Subcutaneous abdominal adipose tissue (tissue), 5 donors: ENCODE results near the gene CTDSPL.

ENCODE experiments used
- H3K27ac ChIP-seq: one replicate; pipeline ENCODE4 v1.7.0; 2013; ENCODE audit warnings: low read depth, mild to moderate bottlenecking, inconsistent platforms, low read length, moderate library complexity
- H3K27me3 ChIP-seq, 5 donors: one replicate each; pipeline ENCODE4 v1.7.0; 2013; ENCODE audit warnings: low read length in 5 of 5, inconsistent platforms in 1 of 5; ENCODE audit not compliant: control insufficient read depth in 5 of 5, insufficient read depth in 4 of 5
- H3K36me3 ChIP-seq, 5 donors: one replicate each; pipeline ENCODE4 v1.7.0; 2013; ENCODE audit warnings: low read length in 5 of 5; ENCODE audit not compliant: control insufficient read depth in 5 of 5, insufficient read depth in 5 of 5
- H3K4me1 ChIP-seq, 5 donors: one replicate each; pipeline ENCODE4 v1.7.0; 2013; ENCODE audit warnings: low read length in 5 of 5, mild to moderate bottlenecking in 3 of 5, moderate library complexity in 1 of 5; ENCODE audit not compliant: control insufficient read depth in 5 of 5, insufficient read depth in 5 of 5
- H3K4me3 ChIP-seq, 5 donors: one replicate each; pipeline ENCODE4 v1.7.0; 2013; ENCODE audit warnings: low read length in 5 of 5, low read depth in 1 of 5
- H3K9ac ChIP-seq, 5 donors: one replicate each; pipeline ENCODE4 v1.7.0; 2013; ENCODE audit warnings: low read length in 5 of 5, mild to moderate bottlenecking in 4 of 5, moderate library complexity in 3 of 5
- H3K9me3 ChIP-seq, 5 donors: one replicate each; pipeline ENCODE4 v1.7.0; 2013; ENCODE audit warnings: low read length in 5 of 5; ENCODE audit not compliant: control insufficient read depth in 5 of 5
- donor health status: healthy.
- donor health status: healthy.
- donor health status: healthy.
- donor health status: healthy.
- donor health status: healthy.

Gene CTDSPL

DNA sequence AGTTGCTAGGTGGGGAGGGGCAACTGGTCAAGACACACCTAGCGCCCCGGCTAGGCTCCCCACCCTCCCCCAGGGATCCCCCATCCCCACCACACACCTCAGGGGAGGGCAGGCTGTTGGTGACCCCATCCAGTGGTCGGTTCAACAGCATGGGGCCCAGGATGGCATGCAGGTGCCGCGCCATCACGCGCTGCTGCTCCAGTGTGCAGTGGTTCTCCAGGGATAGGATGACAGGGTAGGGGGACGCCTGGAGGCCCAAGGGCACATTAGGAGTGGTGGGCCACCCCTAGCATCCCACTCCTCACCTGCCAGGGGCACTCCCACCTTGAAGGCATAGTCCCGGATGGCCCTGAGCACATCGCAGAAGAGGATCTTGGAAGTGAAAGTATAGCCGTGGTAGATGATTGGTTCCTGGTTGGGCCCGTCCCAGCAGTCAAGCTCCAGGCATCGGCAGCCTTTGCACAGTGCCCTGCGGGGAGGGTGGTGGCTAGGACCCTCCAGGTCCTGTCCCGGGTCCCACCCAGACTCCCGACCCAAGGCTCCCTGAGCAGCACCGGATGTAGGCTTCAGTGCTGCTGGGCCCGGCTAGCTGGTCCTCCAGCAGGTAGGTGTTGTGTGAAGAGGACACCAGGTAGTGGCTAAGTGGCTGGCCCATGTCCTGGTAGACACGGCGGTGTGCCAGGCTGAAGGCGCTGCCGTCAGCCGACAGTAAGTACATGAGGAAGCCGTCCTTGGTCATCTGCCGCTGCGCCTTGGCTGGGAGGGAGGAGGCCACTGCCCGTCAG is 148.3 kb downstream of the CTDSPL start:
- Histone ChIP-seq H3K27me3 (no peaks in the 10 kb centered on the region), H3K9me3 (no peaks in the 10 kb centered on the region), H3K27ac (no peak overlapping the region), H3K4me1 (peaks cover 0 to 5% (median 0%) of the 10 kb centered on the region in 5 donors), H3K9ac (no peak overlapping the region), H3K36me3 (peaks cover 6 to 76% (median 61%) of the 10 kb centered on the region in 5 donors), H3K4me3 (no peak overlapping the region)

DNA sequence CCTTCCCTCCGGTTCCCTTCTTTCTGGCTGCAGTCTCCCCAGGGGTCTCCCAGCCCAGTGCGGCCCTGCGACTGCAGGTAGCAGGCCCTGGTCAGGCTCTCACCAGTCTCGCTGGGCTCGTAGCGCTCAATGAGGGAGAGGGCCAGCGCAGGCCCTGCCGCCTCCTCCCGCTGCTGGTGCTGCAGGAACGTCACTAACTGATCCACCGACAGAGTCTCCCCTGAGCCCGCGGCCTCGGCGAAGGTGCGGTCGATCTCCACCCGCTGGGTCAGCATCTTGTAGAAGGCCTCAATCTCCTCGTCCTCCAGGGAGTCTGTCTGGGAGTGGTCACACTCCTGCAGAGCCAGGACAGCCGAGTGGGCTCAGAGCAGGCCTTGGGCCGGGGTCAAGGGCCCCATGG is 149.4 kb downstream of the CTDSPL start:
- H3K9ac ChIP-seq, result no peak overlapping the region
- H3K9me3 ChIP-seq, result peaks cover 0 to 6% (median 2%) of the 10 kb centered on the region in 5 donors
- no peaks in the 10 kb centered on the region for H3K27me3 ChIP-seq
- H3K4me1 ChIP-seq, result no peaks in the 10 kb centered on the region
- H3K36me3 ChIP-seq, result peaks cover 10 to 81% (median 67%) of the 10 kb centered on the region in 5 donors
- no peak overlapping the region for H3K4me3 ChIP-seq
- no peak overlapping the region for H3K27ac ChIP-seq

DNA sequence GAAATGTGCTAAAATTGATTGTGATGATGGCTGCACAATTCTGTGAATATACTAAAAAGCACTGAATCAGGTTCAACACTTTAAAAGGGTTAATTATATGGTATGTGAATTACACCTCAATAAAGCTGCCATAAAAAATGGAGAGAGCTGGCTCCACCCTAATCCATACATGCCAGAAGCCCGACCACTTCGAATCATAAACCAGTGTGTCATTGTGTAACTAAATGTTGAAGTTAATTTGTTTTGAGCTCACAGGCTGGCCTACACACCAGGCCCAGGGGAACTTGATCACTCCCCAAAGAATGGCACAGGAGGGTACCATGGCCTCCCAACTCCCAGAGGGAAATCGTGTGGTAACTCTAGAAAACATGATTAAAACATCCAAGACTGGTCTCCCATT is 153.8 kb downstream of the CTDSPL start:
- Histone ChIP-seq H3K36me3 (peaks cover 10 to 79% (median 67%) of the 10 kb centered on the region in 5 donors), H3K4me3 (no peak overlapping the region), H3K27me3 (no peaks in the 10 kb centered on the region), H3K27ac (no peak overlapping the region), H3K4me1 (no peaks in the 10 kb centered on the region), H3K9me3 (peaks cover 0 to 14% (median 8%) of the 10 kb centered on the region in 5 donors), H3K9ac (no peak overlapping the region)

DNA sequence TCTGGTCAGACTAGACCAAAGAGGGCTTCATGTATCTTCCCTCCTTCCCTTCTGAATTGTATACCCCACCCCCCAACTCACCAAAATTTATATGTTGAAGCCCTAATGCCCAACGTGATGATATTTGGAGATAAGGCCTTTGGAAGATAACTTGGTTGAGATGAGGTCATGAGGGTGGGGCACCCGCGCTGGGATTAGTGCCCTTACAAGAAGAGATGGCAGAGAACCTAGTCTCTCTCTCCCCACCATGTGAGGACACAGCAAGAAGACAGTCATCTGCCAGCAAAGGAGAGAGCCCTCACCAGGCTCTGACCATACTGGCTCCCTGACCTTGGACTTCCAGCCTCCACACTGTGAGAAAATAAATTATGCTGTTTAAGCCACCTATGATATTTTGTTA is 154.3 kb downstream of the CTDSPL start:
- peaks cover 10 to 74% (median 65%) of the 10 kb centered on the region in 5 donors for H3K36me3 ChIP-seq

DNA sequence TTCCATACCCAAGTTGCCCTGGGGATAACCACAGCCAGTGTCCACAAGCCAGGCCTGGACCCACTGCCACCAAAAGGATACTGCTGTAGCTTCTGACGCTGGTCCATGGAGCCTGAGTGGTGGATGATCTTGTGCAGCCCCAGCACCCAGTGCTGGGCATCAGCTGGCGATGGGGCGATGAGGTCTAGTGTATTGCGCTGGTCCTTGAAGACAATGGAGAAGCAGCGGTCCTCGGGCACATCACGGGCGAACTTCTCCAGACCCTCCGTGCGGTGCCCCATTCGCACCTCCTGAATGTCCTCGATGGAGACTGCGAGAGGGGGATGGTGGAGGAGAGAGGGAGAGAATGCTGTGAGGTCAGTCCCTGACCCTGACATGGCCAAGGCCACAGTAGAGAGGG is 154.7 kb downstream of the CTDSPL start:
- Histone ChIP-seq H3K27ac (no peak overlapping the region), H3K4me3 (no peak overlapping the region), H3K4me1 (no peaks in the 10 kb centered on the region), H3K36me3 (peaks cover 10 to 70% (median 61%) of the 10 kb centered on the region in 5 donors), H3K9me3 (peaks cover 0 to 14% (median 8%) of the 10 kb centered on the region in 5 donors), H3K27me3 (no peaks in the 10 kb centered on the region), H3K9ac (no peak overlapping the region)

More for the DNA sequence above, 154.3 kb downstream of the CTDSPL start:
- Histone ChIP-seq H3K27ac (no peak overlapping the region), H3K4me1 (no peaks in the 10 kb centered on the region), H3K4me3 (no peak overlapping the region), H3K9me3 (peaks cover 0 to 14% (median 8%) of the 10 kb centered on the region in 5 donors), H3K27me3 (no peaks in the 10 kb centered on the region), H3K9ac (no peak overlapping the region)

DNA sequence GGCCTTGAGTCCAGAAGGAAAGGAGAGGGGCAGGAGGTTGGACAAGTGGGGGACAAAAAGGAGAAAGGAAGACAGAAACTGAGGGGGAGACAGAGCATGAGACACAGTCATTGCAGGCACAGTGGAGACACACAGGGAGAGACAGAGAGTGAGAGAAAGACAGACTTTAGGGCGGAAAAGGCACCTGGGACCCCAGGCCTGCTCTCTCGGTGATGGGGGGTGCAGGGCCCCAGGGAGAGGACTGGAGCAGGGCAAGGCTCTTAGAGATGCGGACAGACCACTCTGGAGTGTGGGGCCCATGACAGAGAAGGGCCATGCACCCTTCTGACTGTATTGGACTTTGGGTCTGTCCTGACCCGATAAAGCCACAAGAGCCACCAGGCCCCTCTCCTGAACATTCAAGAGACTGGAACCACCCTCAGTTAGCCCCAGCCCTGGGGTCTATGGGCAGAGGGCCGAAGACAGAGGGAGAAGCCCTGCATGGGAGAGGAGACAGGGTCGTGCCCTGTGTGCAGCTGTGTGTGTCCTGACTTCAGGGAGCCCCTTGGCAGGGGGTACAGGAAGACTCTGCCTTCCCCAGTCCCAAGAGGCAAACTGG is 155.3 kb downstream of the CTDSPL start:
- H3K27me3 ChIP-seq, result no peaks in the 10 kb centered on the region
- H3K27ac ChIP-seq, result no peak overlapping the region
- H3K36me3 ChIP-seq, result peaks cover 10 to 67% (median 59%) of the 10 kb centered on the region in 5 donors

DNA sequence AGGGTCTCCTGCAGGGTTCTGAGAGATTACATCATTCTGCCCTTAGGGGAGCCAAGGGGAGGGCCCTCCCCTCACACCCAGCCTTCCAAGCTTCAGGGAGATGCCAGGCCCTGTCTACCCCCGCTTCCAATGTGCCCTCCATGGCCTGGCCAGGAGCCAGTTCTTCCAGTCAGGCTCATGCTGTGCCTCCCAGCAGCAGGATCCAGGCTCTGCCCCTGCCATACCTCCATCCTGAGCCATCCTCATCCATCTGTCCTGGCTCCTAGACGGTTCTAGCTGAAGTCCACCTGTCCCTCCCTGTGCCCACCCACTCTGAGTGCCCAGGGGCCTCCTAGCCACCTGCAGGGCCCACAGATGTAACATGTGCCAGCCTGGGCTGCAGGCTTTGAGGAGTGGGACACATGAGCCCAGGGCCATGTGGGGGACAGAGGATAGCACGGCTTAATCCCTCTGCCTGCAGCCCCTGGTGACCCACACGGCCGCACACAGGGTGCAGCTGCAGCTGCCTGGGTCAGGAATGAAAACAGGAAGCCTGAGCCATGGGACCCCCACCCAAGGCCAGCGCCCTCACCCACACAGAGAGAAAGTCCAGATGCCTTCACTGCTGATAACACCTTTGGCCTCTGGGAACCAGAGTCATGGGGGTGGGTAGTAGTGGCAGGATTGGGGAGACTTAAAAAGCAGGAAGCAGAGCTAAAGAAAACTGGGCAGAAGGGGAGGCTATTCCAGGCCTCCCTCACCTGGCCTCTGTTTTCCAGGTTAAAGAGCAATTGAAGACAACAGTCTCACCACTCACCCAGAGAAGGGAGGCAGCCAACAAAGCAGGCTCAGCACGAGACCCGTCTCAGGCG is 156.0 kb downstream of the CTDSPL start:
- H3K4me3 ChIP-seq, result no peak overlapping the region
- peaks cover 0 to 9% (median 1%) of the 10 kb centered on the region in 5 donors for H3K4me1 ChIP-seq
- peaks cover 10 to 67% (median 59%) of the 10 kb centered on the region in 5 donors for H3K36me3 ChIP-seq
- no peaks in the 10 kb centered on the region for H3K27me3 ChIP-seq
- no peak overlapping the region for H3K27ac ChIP-seq
- no peak overlapping the region for H3K9ac ChIP-seq
- peaks cover 0 to 14% (median 8%) of the 10 kb centered on the region in 5 donors for H3K9me3 ChIP-seq

More for the DNA sequence above, 155.3 kb downstream of the CTDSPL start:
- H3K4me3 ChIP-seq, result no peak overlapping the region
- H3K4me1 ChIP-seq, result peaks cover 0 to 2% (median 0%) of the 10 kb centered on the region in 5 donors
- H3K9ac ChIP-seq, result no peak overlapping the region
- peaks cover 0 to 14% (median 8%) of the 10 kb centered on the region in 5 donors for H3K9me3 ChIP-seq

DNA sequence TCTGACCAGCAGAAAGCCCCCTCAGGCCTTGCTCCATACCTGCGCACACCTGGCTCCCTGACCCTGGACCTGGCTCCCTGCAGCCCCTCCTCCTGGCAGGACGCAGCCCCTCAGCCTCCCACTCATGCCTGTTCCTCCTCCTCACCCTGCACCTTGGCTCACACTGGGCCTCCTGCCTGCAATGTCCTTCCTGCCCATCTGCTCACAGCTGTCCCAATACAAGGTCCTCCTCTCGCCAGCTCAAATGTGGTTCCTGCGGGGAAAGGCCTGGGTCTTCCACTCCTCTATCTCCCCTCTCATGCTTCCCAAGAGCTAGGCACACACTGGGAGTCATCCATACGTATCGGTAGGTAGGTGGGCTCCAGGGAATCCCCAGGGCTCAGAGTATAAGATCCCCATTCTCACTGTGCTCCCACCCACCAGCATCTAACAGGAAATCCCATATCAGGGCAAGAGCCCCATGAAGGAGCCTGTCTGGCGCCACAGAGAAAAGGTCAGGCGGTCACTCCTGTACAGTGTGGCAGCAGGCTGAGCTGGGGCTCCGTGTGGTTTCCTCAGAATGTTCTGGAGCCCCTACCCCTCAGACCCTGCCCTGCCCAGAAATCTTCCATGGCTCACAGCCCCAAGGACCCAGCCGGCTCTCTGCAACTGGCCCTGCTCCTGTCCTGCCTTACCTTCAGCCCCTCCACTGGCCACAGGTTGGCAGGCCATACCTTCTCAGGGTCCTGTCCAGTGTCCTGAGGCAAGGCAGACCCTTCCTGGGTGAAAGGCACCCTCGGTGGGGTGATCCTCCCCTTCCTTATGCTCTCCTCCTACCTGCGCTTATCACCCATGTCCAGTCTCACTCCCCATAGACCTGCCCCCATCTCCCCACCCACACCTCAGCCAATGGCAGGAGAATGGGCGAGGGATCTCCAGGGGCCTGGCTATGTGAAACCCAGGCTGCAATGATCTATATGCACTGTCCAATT is 156.9 kb downstream of the CTDSPL start:
- Histone ChIP-seq H3K27ac (no peak overlapping the region), H3K27me3 (no peaks in the 10 kb centered on the region), H3K4me3 (no peak overlapping the region), H3K9me3 (peaks cover 0 to 14% (median 8%) of the 10 kb centered on the region in 5 donors), H3K36me3 (peaks cover 10 to 65% (median 59%) of the 10 kb centered on the region in 5 donors), H3K4me1 (peaks cover 0 to 15% (median 10%) of the 10 kb centered on the region in 5 donors), H3K9ac (no peak overlapping the region)
